ENCODE results near the gene CALY.

The CALY gene

GRCh38 chr10:133328358-133329343 lies 8.0 kb downstream of the CALY start:
- no peak for TF ChIP-seq CTCF (IDR thresholded peaks at IDR 0.05; ENCODE audit: insufficient read depth, low read depth, low read length, missing control alignments)
- DNase-seq (ENCODE audit: low read depth), result no peak
- H3K4me3 ChIP-seq (ENCODE audit: low read depth, low read length), result no peak overlapping the region

GRCh38 chr10:133327651-133328357 lies 8.9 kb downstream of the CALY start:
- DNase-seq (ENCODE audit: low read depth), result no peak

GRCh38 chr10:133326745-133327650 lies 9.7 kb downstream of the CALY start:
- TF ChIP-seq CTCF (IDR thresholded peaks at IDR 0.05; ENCODE audit: insufficient read depth, low read depth, low read length, missing control alignments), result no peak
- no peak for DNase-seq (ENCODE audit: low read depth)
- no peak overlapping the region for H3K4me3 ChIP-seq (ENCODE audit: low read depth, low read length)

More at GRCh38 chr10:133327651-133328357, 8.9 kb downstream of the CALY start:
- H3K4me3 ChIP-seq (ENCODE audit: low read depth, low read length), result no peak overlapping the region
- no peak for TF ChIP-seq CTCF (IDR thresholded peaks at IDR 0.05; ENCODE audit: insufficient read depth, low read depth, low read length, missing control alignments)

GRCh38 chr10:133326223-133326551 lies 10.5 kb downstream of the CALY start:
- H3K4me3 ChIP-seq (ENCODE audit: low read depth, low read length), result no peak overlapping the region
- DNase-seq (ENCODE audit: low read depth), result no peak
- no peak for TF ChIP-seq CTCF (IDR thresholded peaks at IDR 0.05; ENCODE audit: insufficient read depth, low read depth, low read length, missing control alignments)

- no peak for DNase-seq (ENCODE audit: low read depth)
- H3K4me3 ChIP-seq (ENCODE audit: low read depth, low read length), result no peak overlapping the region
- TF ChIP-seq CTCF (IDR thresholded peaks at IDR 0.05; ENCODE audit: insufficient read depth, low read depth, low read length, missing control alignments), result no peak
Observed at GRCh38 chr10:133325440-133326222, 11.1 kb downstream of the CALY start.

- H3K4me3 ChIP-seq (ENCODE audit: low read depth, low read length), result no peak overlapping the region
- no peak for DNase-seq (ENCODE audit: low read depth)
- TF ChIP-seq CTCF (IDR thresholded peaks at IDR 0.05; ENCODE audit: insufficient read depth, low read depth, low read length, missing control alignments), result no peak
Observed at GRCh38 chr10:133324857-133325260, 11.8 kb downstream of the CALY start.

Measured in GM12865 (cell line).